Osteocyte (in vitro differentiated cells): ENCODE measurements around the gene TMEM87B. TPM values are rescaled to one million over a fixed set of nuclear protein-coding genes. Genes with fewer than 3 reads are reported as not detected.
A peak's percentile ranks its signal among the peaks of the same experiment; 100 is the strongest.

ENCODE experiments used
- DNase-seq: peaks from one replicate; pipeline ENCODE4 v3.0.0; 2021; ENCODE audit warnings: mixed read lengths; ENCODE audit not compliant: unreplicated experiment; ENCODE audit errors: extremely low spot score
- H3K27ac Mint-ChIP-seq: one replicate; pipeline ENCODE4 v1.8.0; 2021; ENCODE audit warnings: mild to moderate bottlenecking, mixed read lengths; ENCODE audit not compliant: unreplicated experiment
- H3K27me3 Mint-ChIP-seq: one replicate; pipeline ENCODE4 v1.8.0; 2021; ENCODE audit warnings: mixed read lengths; ENCODE audit not compliant: unreplicated experiment
- H3K36me3 Mint-ChIP-seq: one replicate; pipeline ENCODE4 v1.8.0; 2021; ENCODE audit warnings: mixed read lengths; ENCODE audit not compliant: unreplicated experiment
- H3K4me1 Mint-ChIP-seq: one replicate; pipeline ENCODE4 v1.8.0; 2021; ENCODE audit warnings: mixed read lengths; ENCODE audit not compliant: unreplicated experiment
- H3K4me3 Mint-ChIP-seq: one replicate; pipeline ENCODE4 v1.8.0; 2021; ENCODE audit warnings: mild to moderate bottlenecking, moderate library complexity, mixed read lengths; ENCODE audit not compliant: unreplicated experiment
- H3K9me3 Mint-ChIP-seq: one replicate; pipeline ENCODE4 v1.8.0; 2021; ENCODE audit warnings: mixed read lengths; ENCODE audit not compliant: unreplicated experiment
- total RNA-seq: library from RNA; stranded (reverse); gene quantifications from 2 replicates; pipeline ENCODE4 v1.2.1, GENCODE V29; 2021
- TF ChIP-seq, protein P1 (sequence below): fragments of 200-600 bp; sonication (generic); IDR thresholded peaks from 2 replicates; pipeline ENCODE4 v1.5.0; 2021; ENCODE audit warnings: antibody characterized with exemption, mild to moderate bottlenecking, moderate library complexity

Gene TMEM87B
- total RNA-seq, 1 donor from 2014 or later = 10.4 TPM

DNA sequence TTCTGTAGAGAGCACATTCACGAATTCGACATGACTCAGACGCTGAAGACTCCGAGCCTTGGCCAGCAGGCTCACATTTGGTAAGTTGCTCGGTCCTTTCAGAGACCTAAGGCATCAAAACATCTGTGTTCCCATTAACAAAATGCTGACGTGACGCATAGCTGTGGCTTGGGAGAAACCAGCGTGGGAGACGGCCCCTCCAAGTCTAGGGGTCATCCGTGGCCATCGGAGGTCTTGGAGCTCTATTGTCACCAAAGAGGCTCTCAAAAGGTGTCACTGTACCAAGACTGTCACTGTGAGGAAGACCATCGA is 98.1 kb downstream of the TMEM87B start:
- H3K36me3 Mint-ChIP-seq = peaks cover 1% of the 10 kb centered on the region
- H3K4me1 Mint-ChIP-seq = peaks cover 24% of the 10 kb centered on the region
- no peak overlapping the region for H3K27ac Mint-ChIP-seq
- TF ChIP-seq, protein P1, sequence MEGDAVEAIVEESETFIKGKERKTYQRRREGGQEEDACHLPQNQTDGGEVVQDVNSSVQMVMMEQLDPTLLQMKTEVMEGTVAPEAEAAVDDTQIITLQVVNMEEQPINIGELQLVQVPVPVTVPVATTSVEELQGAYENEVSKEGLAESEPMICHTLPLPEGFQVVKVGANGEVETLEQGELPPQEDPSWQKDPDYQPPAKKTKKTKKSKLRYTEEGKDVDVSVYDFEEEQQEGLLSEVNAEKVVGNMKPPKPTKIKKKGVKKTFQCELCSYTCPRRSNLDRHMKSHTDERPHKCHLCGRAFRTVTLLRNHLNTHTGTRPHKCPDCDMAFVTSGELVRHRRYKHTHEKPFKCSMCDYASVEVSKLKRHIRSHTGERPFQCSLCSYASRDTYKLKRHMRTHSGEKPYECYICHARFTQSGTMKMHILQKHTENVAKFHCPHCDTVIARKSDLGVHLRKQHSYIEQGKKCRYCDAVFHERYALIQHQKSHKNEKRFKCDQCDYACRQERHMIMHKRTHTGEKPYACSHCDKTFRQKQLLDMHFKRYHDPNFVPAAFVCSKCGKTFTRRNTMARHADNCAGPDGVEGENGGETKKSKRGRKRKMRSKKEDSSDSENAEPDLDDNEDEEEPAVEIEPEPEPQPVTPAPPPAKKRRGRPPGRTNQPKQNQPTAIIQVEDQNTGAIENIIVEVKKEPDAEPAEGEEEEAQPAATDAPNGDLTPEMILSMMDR = no peak
- H3K9me3 Mint-ChIP-seq = no peaks in the 10 kb centered on the region
- no peaks in the 10 kb centered on the region for H3K27me3 Mint-ChIP-seq
- no peak overlapping the region for H3K4me3 Mint-ChIP-seq
- DNase-seq = peak; percentile 66

DNA sequence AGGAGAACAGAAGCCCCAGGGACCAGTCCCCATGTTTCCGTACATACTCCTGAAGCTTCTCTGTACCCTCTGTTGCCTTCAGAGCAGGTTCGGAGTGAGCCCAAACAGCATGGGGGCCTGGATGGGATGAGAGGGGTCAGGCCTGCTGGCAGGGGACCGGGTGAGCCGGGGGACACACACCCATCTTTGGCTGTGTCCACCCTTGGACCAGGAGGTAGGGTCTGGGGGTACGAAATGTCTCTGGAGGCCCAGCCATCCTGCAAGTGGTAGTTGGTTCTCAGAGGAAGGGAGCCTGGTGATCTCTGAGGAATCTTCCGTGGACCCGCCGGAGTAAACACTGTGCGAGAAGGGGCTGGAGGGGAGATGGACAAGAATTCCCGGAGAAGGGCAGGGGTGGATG is 98.4 kb downstream of the TMEM87B start:
- no peaks in the 10 kb centered on the region for H3K9me3 Mint-ChIP-seq
- H3K36me3 Mint-ChIP-seq = peaks cover 1% of the 10 kb centered on the region
- H3K4me3 Mint-ChIP-seq = no peak overlapping the region
- H3K27ac Mint-ChIP-seq = no peak overlapping the region
- TF ChIP-seq, protein P1 = no peak
- H3K27me3 Mint-ChIP-seq = no peaks in the 10 kb centered on the region
- DNase-seq = no peak
- peaks cover 24% of the 10 kb centered on the region for H3K4me1 Mint-ChIP-seq

DNA sequence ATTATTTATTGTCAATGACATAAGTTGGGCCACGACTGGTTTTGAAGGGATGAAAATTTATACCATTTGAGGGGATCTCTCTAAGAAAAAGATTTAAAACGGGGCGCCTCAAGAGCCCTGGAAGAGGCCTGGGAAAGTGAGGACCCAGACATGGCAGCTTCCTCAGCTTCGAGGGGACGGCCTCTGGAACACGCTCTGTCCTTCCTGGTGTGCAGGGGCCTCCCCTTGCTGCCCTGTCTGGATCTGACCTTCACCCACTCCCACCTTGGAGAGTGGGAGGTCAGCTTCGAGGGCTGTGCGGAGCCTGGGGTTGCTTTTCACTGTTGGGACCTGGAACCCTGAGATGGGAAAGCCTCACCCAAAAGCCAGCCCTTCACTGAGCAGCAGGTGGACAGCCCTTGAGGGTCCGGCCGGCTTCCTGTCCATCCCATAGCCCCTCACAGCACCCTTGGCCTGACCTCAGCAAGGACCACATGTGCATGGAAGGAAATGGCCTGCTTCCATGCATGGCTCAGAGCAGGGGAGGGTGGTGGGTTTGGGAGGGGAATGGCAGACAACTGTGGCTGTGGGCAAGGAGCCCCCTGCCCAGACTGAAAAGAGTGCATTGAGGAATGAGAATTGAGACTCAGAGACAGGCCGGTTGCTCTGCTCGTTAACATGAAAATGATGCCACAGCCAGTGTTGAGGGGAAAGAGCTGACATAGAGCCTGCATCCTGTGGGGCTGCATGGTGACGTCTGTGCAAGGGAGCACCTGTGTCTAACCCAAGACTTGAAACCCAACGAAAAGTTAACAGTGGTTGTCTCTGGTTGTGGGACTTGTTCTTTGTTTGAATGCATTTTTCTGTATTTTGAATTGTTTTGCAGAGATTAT is 99.4 kb downstream of the TMEM87B start:
- Mint-ChIP-seq H3K4me1 (peaks cover 16% of the 10 kb centered on the region), H3K27ac (no peak overlapping the region)

DNA sequence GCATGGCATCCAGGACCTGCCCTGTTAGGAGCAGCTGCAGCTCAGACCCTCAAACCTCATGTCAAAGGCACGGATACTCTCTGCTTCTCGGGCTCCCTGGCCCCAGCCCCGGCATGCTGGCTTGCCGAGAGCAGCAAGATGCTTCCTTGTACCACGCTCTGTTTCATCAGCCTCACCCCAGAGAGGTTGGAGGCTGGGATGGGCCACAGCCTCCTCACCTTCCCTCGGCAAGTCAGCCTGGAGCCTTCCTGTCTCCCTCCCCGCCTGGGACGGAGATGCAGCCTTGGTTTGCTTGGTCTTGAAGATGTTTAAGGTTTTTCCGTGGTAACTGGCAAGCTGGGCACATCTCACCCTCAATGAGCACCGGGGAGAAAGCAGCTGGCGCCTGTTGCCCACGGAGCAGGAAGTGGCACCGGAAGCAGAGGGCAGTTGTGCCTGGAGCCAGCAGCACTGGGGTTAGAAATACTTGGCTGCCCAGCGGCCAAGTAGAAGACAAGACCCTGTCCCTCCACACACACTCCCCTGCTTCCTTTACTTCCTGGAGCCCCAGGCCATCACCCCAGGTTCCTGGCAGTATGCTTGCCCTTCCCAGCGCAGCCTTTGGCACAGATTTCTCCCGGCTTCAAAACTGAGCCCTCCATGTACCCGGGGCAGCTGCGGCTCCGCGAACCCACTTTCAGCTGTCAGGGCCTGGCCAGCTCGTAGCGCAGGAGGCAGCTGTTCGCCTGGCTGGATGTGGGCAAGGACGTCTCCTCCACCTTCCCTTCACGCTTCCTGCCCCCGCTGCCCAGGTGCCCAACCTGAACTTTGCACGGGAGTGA is 100.5 kb downstream of the TMEM87B start:
- Mint-ChIP-seq H3K27ac (no peak overlapping the region), H3K4me3 (no peak overlapping the region), H3K4me1 (peaks cover 6% of the 10 kb centered on the region), H3K36me3 (peaks cover 1% of the 10 kb centered on the region), H3K27me3 (no peaks in the 10 kb centered on the region), H3K9me3 (no peaks in the 10 kb centered on the region)
- DNase-seq = no peak
- TF ChIP-seq, protein P1 = no peak

More for the DNA sequence above, 99.4 kb downstream of the TMEM87B start:
- DNase-seq = no peak
- Mint-ChIP-seq H3K36me3 (peaks cover 1% of the 10 kb centered on the region), H3K9me3 (no peaks in the 10 kb centered on the region), H3K27me3 (no peaks in the 10 kb centered on the region), H3K4me3 (no peak overlapping the region)
- TF ChIP-seq, protein P1 = no peak
